ENCODE measurements around the gene JAG2.

JAG2 gene

DNA sequence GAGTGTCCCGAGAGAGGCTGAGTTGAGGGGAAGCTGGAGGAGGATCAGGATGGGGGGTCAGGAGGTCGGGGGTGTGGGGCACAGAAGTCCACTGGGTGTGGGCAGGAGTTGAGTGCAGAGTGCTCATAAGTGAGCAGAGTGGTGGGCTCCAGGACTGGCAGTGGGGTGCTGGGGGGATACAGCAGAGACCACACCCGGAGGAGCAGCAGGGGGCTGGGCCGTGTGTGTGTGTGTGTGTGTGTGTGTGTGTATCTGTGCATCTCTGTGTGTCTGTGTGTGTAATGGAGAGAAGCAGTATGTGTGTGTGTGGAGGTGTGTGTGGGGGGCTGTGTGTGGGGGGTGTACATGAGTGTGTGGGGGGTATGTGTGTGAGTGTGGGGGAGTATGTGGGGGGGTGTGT, 17.4 kb upstream of the JAG2 start:
- in situ Hi-C loops (cut with HindIII; ENCODE audit: low sequenced_read_pairs): loop anchor here (25.0 kb wide), 2 partner anchors 101 to 176 kb away; no protein-coding TSS in a partner anchor

DNA sequence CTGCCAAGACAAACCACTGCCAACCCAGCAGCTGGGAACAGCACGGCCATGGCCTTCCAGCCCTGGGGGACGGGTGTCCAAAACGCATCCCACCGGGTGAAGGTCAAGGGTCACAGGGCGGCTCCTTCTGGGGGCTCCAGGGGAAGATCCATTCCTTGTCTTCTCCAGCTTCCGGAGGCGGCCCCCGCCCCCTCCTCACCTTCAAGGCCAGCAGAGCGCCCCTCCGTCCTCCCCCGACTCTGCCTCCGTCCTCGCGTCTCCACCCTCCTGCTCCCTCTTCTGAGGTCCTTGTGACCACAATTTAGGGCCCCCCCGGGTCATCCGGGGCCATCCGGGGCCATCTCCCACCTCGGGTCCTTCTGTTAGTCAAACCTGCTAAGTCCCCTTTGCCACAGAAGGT, 16.4 kb upstream of the JAG2 start:
- in situ Hi-C loops (cut with HindIII; ENCODE audit: low sequenced_read_pairs): loop anchor here (25.0 kb wide), 2 partner anchors 102 to 177 kb away; no protein-coding TSS in a partner anchor

DNA sequence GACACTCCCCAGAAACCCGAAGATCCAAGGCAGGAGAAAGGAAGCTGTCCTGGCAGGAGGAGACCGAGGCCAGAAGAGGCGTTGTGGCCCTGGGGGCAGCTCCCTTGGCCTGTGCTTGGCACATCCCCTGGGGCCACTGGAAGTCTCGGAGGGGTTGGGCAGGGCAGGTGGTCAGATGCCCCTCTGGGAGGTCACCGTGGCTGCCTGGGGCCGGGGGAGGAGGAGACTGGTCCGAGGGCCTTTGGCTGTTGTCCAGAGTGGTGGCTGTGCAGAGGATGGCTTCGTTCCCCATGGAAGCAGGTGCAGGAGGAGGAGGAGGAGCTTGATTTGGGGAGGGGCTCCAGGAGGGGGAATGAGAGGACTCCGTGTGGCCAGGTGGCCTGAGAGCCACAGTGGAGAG, 15.9 kb upstream of the JAG2 start:
- in situ Hi-C loops (cut with HindIII; ENCODE audit: low sequenced_read_pairs): loop anchor here (25.0 kb wide), 2 partner anchors 103 to 178 kb away; no protein-coding TSS in a partner anchor

- in situ Hi-C loops (cut with HindIII; ENCODE audit: low sequenced_read_pairs): loop anchor here (25.0 kb wide), 2 partner anchors 105 to 180 kb away; no protein-coding TSS in a partner anchor
These were observed 13.9 kb upstream of the JAG2 start for GRCh38 chr14:105182296-105183020.

GRCh38 chr14:105181549-105182295, 13.1 kb upstream of the JAG2 start:
- in situ Hi-C loops (cut with HindIII; ENCODE audit: low sequenced_read_pairs): loop anchor here (25.0 kb wide), 2 partner anchors 106 to 181 kb away; no protein-coding TSS in a partner anchor

DNA sequence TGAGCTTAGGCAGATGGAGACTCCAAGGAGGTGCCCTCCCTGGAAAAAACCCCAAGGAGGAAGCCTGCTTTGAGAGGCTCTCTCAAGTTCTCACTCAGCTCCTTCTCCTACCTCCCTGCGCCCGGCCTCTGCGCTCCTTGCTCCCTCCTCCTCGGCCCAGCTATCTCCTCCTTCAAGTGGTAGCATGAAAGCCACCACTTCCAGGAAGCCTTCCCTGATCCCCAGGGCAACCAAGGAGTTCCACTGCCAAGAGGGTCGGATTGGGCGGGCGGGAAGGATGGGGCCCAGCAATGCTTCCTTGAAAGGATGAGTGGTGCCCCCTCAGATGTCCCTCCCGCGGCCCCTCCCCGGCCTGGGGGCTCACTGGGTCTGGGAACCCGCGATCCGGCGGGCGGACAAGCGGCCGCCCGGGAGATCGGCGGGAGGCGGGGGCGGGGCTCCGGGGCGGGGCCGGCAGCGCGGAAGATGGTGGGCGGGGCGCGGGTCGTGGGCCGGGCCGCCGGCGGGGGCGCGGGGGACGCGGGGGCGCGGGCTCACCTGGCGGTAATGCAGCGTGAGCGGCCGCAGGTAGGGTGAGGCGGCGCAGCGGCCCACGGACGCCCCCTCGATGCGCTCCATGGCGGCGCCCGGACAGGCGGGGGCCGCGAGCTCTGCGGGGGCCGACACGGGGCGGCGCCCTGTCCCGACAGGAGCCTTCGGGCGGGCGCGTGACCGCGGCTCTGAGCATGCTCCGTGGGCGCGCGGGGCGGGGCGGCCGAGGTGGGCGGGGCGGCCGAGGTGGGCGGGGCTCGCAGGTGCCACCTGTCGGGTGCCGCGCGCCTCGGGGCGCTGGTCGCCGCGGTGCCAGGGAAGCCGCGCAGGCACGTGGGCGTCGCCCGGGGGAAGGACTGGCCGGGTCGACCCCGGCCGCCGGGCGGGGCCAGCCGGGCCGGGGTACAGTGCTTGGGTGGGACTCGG, 12.3 kb upstream of the JAG2 start, which contains the start of gene NUDT14:
Gene NUDT14, minus strand, starts transcription at position 721 of the 957 bp plus-strand sequence. Its CDS starts 103 bp downstream, at position 618.
- in situ Hi-C loops (cut with HindIII; ENCODE audit: low sequenced_read_pairs): loop anchor here (25.0 kb wide), 2 partner anchors 106 to 181 kb away; no protein-coding TSS in a partner anchor

GRCh38 chr14:105179191-105179590, 10.6 kb upstream of the JAG2 start:
- in situ Hi-C loops (cut with HindIII; ENCODE audit: low sequenced_read_pairs): loop anchor here (25.0 kb wide), 2 partner anchors 108 to 183 kb away; no protein-coding TSS in a partner anchor

- in situ Hi-C loops (cut with HindIII; ENCODE audit: low sequenced_read_pairs): loop anchor here (25.0 kb wide), 2 partner anchors 108 to 183 kb away; no protein-coding TSS in a partner anchor
These were observed 10.2 kb upstream of the JAG2 start for GRCh38 chr14:105178868-105179140.

DNA sequence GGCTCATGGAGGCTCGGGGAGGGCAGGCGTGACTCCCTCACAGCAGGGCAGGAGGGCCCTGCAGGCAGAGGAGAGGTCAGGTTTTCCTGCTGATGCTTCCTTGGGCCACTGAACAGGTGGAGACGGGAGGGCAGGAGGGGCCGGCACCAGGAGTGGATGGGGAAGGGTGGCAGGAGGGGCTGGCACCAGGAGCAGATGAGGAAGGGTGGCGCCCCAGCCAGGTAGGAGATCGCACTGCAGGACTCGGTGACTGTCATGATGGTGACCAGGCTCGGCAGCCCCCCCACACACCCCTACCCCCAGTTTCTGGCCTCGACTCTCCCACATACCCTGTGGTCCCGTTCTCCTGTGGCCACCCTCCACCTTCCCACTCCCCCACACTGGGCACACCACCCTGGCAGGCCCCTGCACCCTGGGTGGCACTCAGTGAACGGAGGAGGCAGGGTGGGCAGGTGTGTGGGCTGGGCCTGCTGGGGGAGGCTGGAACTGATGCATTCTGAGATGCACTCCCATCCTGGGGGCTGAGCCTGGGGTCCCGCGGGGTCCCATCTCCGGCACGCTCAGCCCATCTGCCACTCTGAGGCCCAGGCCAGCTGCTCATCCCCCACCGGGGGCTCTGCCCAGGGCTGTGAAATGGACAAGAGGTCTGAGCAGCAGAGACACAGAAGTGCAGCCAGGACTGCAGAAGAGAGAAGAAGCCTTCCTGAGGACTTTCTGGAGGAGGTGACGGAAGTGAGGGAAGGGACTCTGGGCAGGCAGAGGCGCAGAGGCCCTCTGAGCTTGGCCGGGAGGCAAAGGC, 9.7 kb upstream of the JAG2 start:
- in situ Hi-C loops (cut with HindIII; ENCODE audit: low sequenced_read_pairs): loop anchor here (25.0 kb wide), 2 partner anchors 109 to 184 kb away; no protein-coding TSS in a partner anchor

DNA sequence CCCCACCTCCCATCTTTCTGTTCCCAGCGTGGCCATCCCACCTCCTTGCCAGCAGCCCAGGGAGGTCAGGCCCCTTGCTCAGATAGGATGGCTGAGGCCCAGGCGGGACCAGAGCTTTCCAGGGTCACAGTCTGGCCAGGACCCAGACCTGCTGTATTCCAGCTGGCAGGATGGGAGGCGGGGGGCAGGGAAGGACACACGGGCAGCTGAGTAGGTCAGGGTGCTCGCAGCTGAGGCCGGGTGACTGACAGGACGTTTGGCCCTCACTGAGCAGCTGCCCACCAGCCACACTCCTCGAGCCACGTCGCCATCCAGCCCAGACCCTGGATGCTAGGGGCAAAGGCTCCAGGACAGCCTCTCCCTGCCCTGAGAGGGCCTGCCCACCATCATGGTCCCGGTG, 8.5 kb upstream of the JAG2 start:
- in situ Hi-C loops (cut with HindIII; ENCODE audit: low sequenced_read_pairs): loop anchor here (25.0 kb wide), 2 partner anchors 110 to 185 kb away; no protein-coding TSS in a partner anchor

GRCh38 chr14:105176513-105176912, 7.9 kb upstream of the JAG2 start:
- in situ Hi-C loops (cut with HindIII; ENCODE audit: low sequenced_read_pairs): loop anchor here (25.0 kb wide), 2 partner anchors 111 to 186 kb away; no protein-coding TSS in a partner anchor

DNA sequence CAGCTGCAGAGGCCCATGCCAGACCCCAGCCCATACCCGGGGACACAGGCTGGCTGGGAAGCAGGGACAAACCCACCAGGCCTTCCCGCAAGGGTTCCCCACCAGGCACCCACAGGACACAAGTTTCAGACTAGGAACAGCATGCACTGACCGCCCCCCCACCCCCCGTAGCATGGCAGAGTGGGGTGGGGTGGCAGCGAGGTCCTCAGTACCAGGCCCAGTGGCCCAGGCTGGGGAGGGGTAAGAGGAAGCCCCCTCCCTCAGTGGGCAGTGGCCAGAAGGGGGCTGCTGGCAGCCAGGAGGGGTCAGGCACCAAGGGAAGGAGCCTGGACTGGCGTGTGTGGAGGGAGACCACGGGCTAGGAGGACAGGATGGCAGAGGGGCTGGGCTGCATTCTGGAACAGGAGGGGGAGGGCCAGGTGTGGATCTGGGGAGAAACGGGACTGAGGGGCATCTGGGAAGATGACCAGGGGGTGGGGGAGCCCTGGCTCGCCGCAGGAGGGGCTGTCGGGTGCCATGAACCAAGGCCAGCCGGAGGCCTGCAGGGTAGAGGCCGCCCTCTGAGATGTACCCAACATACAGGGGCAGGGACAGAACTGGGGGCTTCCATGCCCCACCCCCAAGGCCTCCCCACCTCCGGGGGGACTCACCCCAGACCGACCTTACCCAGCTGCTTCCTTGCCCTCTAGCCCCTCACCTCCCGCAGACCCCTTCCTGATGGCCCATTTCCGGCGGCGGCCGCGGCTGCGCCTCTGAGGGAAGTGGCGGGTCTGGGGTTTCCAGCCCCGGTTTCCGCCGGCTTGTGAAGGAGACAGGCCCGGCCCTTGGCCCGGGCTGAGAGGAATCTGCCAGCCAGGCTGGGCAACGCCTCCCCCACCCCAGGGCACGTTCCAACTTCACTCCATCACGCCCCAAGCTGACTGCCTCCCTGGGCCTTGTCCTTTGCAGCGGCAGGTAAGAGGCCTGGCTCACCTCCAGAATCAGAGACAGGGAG, 5.6 kb upstream of the JAG2 start:
- in situ Hi-C loops (cut with HindIII; ENCODE audit: low sequenced_read_pairs): no loop called here

- in situ Hi-C loops (cut with HindIII; ENCODE audit: low sequenced_read_pairs): no loop called here
These were observed 4.6 kb upstream of the JAG2 start for GRCh38 chr14:105173145-105173544.

DNA sequence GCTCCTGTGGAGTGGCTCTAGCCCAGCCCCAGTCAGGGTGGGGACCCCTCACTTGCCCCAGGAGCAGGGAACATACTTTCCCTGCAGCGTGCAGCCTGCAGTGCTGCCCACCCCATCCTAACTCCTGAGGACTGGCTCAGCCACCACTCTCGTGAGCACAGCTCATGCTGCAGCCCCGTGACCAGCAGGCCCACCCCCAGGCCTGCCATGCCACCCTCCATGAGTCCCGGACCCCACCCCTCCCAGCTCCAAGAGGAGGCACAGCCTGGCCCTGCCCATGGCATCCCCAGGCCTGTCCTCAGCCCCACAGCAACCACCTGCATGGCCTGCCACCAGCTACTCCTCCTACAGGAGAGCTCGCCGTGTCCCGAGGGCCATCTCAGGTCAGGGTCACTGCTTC, 3.9 kb upstream of the JAG2 start:
- in situ Hi-C loops (cut with HindIII; ENCODE audit: low sequenced_read_pairs): no loop called here

GRCh38 chr14:105171004-105171673, 2.6 kb upstream of the JAG2 start:
- in situ Hi-C loops (cut with HindIII; ENCODE audit: low sequenced_read_pairs): no loop called here

- in situ Hi-C loops (cut with HindIII; ENCODE audit: low sequenced_read_pairs): no loop called here
These were observed 1.4 kb upstream of the JAG2 start for GRCh38 chr14:105169776-105170655.

GRCh38 chr14:105168979-105169507, 467 bp upstream of the JAG2 start:
- in situ Hi-C loops (cut with HindIII; ENCODE audit: low sequenced_read_pairs): no loop called here
